Renal cortical epithelial cell (primary cell): ENCODE measurements around the gene RREB1. TPM values are rescaled to one million over a fixed set of nuclear protein-coding genes. Genes with fewer than 3 reads are reported as not detected.

Experiments
- DNase-seq: peaks from one replicate; pipeline ENCODE4 v3.0.0-alpha.2; 2011; ENCODE audit warnings: low read depth
- total RNA-seq: library from RNA; depleted of rRNA; stranded (reverse); fragments of >200 nt; gene quantifications from 2 replicates; pipeline ENCODE4 v1.2.3, GENCODE V29; 2014

Gene RREB1, protein sequence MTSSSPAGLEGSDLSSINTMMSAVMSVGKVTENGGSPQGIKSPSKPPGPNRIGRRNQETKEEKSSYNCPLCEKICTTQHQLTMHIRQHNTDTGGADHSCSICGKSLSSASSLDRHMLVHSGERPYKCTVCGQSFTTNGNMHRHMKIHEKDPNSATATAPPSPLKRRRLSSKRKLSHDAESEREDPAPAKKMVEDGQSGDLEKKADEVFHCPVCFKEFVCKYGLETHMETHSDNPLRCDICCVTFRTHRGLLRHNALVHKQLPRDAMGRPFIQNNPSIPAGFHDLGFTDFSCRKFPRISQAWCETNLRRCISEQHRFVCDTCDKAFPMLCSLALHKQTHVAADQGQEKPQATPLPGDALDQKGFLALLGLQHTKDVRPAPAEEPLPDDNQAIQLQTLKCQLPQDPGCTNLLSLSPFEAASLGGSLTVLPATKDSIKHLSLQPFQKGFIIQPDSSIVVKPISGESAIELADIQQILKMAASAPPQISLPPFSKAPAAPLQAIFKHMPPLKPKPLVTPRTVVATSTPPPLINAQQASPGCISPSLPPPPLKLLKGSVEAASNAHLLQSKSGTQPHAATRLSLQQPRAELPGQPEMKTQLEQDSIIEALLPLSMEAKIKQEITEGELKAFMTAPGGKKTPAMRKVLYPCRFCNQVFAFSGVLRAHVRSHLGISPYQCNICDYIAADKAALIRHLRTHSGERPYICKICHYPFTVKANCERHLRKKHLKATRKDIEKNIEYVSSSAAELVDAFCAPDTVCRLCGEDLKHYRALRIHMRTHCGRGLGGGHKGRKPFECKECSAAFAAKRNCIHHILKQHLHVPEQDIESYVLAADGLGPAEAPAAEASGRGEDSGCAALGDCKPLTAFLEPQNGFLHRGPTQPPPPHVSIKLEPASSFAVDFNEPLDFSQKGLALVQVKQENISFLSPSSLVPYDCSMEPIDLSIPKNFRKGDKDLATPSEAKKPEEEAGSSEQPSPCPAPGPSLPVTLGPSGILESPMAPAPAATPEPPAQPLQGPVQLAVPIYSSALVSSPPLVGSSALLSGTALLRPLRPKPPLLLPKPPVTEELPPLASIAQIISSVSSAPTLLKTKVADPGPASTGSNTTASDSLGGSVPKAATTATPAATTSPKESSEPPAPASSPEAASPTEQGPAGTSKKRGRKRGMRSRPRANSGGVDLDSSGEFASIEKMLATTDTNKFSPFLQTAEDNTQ (N-terminal part only)
- total RNA-seq: 13.5 and 42.6 TPM in 2 replicates

DNA sequence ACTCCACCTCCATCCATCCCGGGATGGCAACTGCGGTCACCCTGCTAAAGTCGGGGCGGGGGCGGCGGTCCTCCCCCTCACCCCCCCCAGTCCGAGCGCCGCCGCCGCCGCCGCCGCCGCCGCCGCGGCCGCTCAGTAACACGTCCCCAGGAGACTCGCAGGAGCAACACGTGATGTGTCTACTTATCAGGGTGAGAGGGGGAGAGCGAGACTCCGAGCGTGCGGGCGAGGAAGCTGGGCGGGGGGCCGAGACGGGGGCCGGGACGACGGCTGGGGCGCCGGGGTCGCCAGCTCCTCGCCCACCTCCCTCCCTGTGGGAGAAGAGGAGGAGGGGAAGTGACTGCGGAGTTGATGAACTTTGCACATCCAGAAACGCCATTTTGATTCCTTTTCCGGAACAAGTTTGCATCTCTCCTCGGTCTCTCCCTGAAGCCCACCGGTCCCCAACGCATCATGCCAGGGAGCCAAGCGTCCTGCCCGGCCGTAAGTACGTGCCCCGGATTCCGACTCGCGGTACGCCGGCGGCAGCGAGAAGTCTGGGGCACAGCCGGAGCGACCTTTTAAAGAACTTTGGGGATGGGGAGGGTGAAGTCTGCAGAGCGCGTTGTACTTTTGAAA, at the start of gene RREB1:
RREB1 (plus strand) TSS at position 384 of the 618 bp plus-strand sequence. CDS start 73,951 bp downstream, outside the sequence.
- DNase-seq: no peak

DNA sequence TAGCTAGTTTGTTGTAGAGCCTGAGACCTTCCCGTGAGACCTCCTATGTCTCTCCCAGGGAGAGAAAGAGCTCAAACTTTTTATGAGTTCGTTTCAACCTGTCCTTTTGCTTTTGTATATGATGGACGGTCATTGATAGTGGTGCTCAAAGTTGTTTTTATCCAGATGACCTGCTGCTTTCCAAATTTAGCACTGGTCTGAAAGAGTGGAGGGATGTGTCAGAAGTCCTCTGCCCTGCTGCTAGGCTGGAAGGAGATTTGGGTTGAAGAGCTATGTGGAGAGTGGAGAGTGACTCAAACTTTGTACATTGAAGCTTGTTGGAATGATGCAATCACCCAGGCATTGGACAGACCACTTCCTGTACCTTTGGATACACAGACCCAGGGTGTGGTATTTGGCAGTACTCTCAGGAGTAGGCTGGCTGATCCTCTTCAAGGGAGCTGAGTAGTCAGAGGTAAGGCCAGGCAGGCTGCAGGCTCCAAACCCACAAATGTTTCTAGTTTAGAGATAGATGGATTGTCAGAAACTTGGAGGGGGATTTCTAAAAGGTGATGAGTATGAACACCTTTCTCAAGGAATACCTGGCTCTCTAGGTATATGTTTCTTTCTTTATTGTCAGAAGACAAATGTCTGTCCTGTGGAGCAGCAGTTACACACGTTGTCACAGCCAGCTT, 49.4 kb upstream of the RREB1 start:
- DNase-seq: peak; percentile 99

DNA sequence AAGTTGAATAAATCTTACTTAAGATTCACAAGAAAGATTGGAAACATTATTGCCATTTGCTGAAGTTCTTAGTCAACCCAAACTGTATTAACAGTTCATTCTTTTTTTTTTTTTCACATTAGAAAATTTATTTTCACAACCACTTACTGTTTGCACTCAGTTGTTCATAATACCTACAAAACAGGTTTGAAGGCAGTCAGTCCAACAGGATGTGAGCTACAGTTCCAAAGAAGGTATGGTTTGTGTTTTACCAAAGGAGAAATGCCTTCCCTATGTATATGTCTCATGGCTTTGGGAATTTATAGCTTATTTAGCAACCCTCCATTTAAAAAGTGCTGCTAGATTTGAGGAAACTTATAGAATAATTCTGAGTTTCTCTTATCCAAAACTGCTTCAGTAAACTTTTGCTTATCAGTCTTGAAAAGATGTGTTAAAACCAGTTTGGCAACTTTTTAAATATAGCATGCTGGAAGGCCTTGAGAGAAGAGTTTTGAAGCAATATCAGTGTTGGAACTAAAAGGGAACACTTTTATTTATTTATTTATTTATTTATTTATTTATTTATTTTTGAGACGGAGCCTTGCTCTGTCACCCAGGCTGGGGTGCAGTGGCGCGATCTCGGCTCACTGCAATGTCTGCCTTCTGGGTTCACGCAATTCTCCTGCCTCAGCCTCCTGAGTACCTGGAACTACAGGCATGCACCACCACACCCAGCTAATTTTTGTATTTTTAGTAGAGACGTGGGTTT, 46.8 kb upstream of the RREB1 start:
- DNase-seq: no peak

DNA sequence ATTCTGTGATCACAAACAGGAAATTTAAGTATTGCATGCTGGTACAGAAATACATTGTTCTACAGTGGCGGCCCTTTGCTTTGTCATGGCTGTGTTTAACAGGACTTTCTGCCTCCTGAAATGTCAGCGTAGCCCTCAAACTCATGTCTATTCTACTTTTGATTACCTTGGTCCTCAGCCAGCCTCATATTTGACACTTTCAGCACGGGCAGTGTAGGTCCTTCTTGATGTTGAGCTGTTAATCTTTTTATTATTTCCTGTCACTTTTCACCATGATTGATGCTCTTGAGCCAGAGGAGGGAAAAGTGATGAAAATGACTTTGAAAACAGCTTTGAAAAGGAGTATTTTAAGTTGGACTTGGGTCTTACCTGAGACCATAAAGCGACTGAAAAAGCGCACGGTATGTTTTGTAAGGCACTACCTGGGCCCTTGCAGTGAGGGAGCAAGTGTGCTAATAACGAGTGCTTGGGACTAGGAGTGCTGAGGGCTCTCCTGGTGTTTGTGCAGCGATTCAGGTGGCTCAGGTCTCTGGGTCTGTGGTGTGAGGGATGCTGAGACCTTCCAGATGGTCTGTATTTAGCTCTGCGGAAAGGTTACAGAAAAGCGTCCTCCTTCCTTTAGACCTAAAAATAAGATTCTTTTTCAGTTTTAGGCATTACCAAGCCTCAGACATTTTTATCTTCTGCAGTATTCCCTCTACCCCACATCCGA, 45.2 kb upstream of the RREB1 start:
- DNase-seq: no peak

DNA sequence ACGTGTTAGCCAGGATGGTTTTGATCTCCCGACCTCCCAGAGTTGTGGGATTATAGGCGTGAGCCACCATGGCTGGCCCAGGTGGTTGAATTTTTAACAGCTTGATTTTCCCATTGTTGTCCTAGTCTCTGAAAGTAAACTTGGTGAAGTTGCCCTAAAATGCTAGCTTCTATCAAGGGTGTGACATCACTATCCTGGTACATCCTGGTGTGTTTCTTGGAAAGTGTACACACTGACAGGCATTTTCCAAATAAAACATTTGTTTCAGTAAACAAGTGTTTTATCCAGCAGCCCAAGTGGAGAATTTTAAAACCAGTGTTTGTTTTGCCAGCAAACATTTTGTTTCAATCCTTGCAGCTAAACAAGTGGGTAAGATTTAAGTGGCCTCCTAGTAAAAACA, 40.5 kb upstream of the RREB1 start:
- DNase-seq: no peak

DNA sequence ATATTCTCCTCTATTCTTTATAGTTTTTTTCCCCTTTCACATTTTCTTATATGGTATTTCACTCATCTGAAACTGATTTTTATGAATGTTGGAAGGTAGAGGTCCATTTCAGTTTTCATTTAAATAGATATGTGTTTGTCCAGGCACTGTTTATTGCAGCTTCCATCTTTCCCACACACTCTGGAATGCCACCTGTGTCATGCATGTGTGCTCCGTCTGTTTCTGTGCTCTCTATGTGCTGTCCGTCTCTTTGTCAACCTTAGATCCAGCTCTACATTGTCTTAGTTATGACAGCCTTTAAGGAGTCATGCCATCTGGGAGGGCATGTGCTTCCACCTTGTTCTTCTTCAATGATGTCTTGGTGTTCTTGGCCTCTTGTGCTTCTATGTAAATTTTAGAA, 36.4 kb upstream of the RREB1 start:
- DNase-seq: no peak

DNA sequence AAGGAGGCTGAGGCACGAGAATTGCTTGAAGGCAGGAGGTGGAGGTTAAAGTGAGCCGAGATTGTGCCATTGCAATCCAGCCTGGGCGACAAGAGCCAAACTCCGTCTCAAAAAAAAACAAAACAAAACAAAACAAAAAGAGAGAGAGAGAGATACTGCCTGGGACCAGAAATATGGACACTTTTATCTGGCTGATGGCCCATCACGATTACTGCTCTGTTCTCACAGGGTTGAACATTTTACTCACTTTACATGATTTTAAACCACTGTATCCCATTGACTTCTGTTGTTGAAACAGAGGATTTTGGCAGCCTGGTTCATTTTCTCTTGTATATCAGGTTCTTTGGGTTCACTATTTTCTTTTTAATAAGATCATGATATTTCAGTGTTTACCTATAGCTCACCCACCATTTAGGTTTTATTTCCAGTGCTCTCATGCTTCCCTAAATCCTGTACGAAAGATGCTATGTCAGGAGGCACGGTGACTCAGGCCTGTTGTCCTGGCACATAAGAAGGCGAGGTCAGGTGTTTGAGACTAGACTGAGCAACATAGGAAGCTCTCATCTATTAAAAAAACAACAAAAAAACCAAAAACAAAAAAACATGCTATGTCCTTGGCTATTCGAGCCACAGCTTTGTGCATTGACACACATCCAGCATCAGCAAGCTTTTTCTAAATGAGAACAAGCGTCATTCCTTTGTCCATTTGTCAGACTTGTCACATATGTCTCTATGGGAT, 34.5 kb upstream of the RREB1 start:
- no peak for DNase-seq

DNA sequence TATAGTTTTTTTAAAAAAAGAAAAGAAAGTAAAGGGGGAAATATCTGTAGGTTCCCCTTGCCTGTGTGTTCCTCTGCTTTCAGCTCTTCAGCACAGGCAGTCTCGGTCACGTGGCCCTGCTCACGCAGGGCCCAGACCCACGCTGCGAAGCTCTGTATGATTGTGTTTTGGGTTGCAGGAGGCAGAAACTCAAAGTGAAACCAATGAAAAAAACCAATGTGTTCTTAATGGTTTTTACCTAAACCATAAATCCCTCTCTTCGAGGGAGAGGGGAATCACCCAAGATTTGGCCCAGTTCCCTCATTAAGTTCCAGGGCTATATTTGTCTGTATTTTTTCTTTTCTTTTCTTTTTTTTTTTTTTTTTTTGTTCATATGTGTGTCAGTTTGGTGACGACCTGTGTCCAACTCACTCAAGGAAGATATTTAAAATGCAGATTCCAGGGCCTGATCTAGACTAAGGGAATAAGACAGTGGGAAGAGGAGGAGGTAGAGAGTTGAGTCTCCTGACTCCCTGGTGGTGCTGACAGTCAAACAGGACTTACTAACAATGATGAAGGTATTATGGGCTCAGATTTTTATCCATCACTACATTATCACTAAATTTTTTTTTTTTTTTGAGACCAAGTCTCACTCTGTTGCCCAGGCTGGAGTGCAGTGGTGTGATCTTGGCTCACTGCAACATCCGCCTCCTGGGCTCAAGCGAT, 33.8 kb upstream of the RREB1 start:
- no peak for DNase-seq

DNA sequence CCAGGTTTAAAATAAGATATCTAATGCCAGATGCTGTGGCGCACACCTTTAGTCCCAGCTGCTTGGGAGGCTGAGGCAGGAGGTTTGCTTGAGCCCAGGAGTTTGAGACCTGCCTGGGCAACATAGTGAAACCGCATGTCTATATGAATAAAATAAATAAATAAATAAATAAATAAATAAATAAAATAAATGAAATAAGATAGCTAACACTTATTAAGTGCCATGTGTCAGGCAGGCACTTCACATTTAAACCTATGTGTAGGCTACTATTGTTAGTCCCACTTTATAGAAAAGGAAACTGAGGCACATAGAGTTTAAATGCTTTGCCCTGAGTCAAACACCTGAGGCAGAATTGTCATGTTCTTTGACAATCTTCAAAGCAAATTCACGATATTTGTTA, 32.9 kb upstream of the RREB1 start:
- DNase-seq: no peak

DNA sequence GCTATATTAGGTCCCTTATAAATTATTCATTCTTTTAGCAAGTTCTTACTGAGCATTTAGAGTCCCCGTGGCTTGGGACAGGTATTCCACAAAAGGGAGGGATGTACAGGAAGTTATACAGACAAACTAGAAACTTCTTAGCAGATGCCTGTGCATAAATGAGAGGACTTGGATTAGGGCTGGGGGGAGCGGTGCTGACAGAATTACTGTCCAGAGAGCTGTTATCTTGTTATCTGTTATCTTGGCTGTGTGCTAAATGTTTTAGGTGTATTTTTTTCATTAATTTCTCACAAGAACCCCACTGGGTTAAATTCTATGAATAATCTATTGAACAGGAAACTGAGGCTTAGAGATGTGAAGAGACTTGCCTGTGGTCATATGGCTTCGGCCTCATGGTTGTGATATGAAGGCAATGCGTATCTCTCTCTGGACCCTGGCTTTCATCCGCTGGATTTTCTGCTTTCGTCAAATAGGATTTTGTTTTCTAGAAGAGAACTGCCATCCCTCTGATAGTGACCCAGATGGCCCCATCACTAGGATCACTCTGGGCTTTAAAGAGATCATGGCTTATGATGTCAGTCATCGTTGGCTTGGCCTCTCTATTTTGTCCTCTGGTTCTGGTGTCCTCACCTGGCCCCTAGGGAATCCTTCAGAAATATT, 32.3 kb upstream of the RREB1 start:
- DNase-seq: no peak

DNA sequence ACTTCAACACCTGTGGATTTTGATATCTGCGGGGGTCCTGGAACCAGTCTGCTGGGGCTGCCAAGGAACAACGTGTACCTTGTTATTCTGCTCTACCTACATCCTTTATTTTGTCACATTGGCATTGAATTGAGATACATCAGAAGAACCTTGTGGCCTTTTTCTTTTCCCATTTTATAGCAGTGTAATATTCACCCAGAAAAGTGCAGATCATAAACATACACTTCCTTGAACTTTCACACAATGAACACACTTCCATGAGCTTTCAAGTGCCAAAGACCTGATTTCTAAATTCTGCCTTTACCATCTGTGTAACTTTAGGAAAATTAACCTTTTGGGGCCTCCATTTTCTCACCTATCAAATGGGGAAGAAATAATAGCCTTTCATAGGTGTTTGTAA, 29.9 kb upstream of the RREB1 start:
- DNase-seq: no peak

DNA sequence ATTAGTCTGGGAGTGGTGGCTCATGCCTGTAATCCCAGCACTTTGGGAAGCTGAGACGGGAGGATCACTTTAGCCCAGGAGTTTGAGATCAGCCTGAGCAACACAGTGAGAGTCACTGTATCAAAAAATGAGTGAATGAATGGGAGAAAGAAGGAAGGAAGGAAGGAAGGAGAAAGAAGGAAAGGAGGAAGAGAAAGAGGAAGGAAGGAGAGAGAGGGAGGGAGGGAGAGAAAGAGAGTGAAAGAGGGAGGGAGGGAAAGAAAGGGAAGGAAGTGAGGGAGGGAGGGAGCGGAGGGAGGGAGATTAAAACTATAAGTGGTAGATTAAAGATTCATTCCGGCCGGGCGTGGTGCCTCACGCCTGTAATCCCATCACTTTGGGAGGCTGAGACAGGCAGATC, 28.9 kb upstream of the RREB1 start:
- DNase-seq: no peak

DNA sequence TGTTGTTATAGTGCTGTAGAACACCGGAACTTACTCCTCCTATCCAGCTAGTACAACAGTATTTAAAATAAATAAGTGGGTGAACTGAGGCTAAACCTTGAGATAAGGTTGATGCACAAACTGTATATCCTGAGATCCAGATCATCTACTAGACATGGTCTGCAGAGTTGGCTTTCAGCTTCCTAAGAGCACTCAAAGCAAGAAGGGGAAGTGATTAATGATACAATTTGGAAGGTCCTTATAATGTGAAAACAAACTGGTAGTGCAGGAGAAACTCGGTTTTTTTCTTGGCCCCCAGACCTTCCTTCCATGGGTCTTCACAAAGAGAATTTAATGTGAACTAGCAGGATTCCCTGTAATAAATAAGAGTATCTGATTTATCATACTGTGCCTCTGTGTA, 27.4 kb upstream of the RREB1 start:
- DNase-seq: no peak

DNA sequence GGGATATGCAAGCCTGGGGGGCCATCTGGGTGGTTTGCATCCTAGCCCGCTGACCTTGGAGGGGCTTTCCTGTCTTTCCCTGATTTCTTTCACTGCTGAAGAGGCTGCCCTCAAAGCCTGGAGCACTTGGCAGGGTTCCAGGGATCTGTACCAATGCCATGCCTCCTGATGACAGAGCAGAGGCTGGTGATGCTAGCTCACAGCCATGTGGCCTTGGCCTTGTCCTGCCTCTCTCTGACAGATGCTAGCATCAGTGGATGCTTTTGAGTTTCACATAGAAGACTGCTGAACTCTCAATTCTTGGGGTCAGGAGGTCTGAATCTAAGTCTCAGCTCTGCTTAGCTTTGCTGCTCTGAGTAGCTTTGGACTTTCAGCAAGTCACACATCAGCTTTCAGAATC, 21.9 kb upstream of the RREB1 start:
- DNase-seq: no peak

DNA sequence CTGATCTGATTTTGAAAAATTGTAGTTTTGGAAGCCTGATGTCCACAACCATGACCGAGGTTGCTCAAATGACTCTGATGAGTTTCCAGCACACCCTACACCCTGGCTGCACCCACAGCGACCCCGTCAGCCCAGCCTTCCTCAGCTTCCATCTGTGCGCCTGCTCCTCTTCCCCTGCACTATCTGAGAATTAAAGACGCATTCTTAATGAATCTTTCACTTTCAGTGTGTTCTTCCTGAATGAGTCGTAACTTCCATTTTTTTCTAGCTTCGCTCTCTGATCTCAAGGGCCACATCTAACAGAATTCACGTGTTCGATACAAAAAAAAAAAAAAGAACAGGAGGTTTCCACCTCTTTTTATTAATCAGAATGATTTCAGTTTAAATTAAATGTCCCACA, 21.3 kb upstream of the RREB1 start:
- DNase-seq: no peak

DNA sequence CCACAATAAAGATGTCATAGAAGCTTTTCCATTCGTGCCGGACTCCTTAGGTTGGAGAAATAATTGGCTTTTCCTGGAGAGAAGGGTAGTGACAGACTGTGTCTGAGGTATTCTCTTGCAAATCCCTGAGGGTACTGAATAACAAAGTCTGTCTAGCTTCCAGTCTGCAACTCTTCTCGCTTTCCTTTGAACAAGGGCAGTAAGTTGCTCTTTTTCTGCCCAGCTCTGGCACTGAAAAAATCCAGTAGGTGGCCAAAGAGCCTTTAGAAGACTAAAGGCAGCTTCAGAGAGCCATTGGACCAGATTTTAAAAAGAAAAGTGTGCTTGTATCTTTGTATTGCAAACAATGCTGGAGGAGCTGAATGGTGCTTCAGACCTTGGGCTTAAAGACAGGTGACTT, 20.7 kb upstream of the RREB1 start:
- no peak for DNase-seq

DNA sequence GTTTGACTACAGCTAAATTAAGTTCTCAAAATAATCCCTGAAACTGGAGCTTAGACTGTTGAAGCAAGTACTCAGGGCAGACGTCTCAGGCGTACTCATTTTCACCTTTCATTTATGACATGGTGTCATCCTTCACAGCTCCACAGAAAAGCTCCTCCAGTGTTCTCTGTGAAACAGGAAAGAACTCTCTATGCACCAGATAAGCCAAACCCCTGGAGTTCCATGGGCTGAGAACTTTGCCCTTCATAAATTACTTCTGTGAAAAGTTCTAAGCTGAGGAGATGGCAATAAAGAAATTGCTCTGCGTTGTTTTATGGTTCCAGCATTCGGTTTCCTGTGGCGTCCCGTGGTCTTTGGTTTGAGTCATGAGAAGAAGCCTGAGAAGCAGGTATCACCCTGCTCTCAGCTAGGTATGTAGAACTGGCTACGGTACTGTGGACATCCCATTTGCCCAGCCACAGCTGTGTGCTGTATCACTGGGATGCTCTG, 20.2 kb upstream of the RREB1 start:
- no peak for DNase-seq
